Measurements from ENCODE around the gene DAP. TPM values are rescaled to one million over a fixed set of nuclear protein-coding genes. Genes with fewer than 3 reads are reported as not detected.
A peak's percentile ranks its signal among the peaks of the same experiment; 100 is the strongest.
"Not testable (repeated sequence)": the region's sequence is repeated elsewhere in the genome, so short reads cannot be mapped to it uniquely, and the experiment has no call there.

DAP gene
- total RNA-seq, 1 experiment from 2014 or later: 47.2 TPM

DNA sequence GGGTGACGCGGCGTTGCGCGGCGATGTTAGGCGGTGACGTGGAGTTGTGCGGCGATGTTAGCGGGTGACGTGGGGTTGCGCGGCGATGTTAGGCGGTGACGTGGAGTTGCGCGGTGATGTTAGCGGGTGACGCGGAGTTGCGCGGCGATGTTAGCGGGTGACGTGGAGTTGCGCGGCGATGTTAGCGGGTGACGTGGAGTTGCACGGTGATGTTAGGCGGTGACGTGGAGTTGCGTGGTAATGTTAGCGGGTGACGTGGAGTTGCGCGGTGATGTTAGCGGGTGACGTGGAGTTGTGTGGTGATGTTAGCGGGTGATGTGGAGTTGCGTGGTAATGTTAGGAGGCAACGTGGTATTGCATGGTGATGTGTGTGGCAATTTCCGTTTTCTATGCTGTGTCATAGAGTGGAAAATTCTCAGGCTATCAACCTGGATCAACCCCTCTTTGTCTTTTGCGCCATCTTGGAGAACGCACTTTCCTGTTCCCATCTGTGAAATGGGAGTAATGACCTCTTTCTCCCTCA is 121.1 kb downstream of the DAP start:
- no peak overlapping the region for H3K56ac ChIP-seq (ENCODE audit: insufficient read length, low read depth, low read length)
- H3K4me2 ChIP-seq (ENCODE audit: insufficient read depth, insufficient read length, low read length): no peak overlapping the region
- no peak overlapping the region for H4K8ac ChIP-seq (replicated peaks; ENCODE audit: insufficient read length, low read depth, low read length)
- peaks cover 7% of the 10 kb centered on the region; the same call in 1 of the 2 replicates for H3K79me2 ChIP-seq (ENCODE audit: insufficient read depth, low read length)
- TF ChIP-seq, protein P1, sequence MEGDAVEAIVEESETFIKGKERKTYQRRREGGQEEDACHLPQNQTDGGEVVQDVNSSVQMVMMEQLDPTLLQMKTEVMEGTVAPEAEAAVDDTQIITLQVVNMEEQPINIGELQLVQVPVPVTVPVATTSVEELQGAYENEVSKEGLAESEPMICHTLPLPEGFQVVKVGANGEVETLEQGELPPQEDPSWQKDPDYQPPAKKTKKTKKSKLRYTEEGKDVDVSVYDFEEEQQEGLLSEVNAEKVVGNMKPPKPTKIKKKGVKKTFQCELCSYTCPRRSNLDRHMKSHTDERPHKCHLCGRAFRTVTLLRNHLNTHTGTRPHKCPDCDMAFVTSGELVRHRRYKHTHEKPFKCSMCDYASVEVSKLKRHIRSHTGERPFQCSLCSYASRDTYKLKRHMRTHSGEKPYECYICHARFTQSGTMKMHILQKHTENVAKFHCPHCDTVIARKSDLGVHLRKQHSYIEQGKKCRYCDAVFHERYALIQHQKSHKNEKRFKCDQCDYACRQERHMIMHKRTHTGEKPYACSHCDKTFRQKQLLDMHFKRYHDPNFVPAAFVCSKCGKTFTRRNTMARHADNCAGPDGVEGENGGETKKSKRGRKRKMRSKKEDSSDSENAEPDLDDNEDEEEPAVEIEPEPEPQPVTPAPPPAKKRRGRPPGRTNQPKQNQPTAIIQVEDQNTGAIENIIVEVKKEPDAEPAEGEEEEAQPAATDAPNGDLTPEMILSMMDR (conservative IDR thresholded peaks at IDR 0.05): no peak
- H2BK12ac ChIP-seq (ENCODE audit: insufficient read length, low read depth, low read length): no peak overlapping the region
- H3K27ac ChIP-seq (ENCODE audit: insufficient read length, low read depth, low read length): no peak overlapping the region
- no peak overlapping the region for H2AFZ ChIP-seq (ENCODE audit: low read length)
- no peak overlapping the region for H2BK20ac ChIP-seq (ENCODE audit: low read depth, low read length, poor library complexity, severe bottlenecking)
- H3K9me3 ChIP-seq (ENCODE audit: control insufficient read depth, low read depth, low read length): no peaks in the 10 kb centered on the region
- H3K4me1 ChIP-seq (ENCODE audit: insufficient read depth, low read length): peaks cover 17% of the 10 kb centered on the region; the same call in 1 of the 2 replicates
- no peak overlapping the region for H2AK5ac ChIP-seq (ENCODE audit: insufficient read length, low read length)
- no peak overlapping the region for H3K9ac ChIP-seq (ENCODE audit: extremely low read depth, insufficient read length, low read length)
- no peak overlapping the region for H3K23ac ChIP-seq (ENCODE audit: insufficient read length, low read depth, low read length)
- H3K27me3 ChIP-seq (ENCODE audit: insufficient read depth, low read length): no peaks in the 10 kb centered on the region
- H3K23me2 ChIP-seq (ENCODE audit: insufficient read length, low read depth, low read length, poor library complexity, severe bottlenecking): peaks cover 5% of the 10 kb centered on the region
- Mint-ChIP-seq H3K4me1 (peaks cover 46 to 47% of the 10 kb centered on the region in 2 experiments), H3K27ac (no peak overlapping the region), H3K4me3 (no peak overlapping the region; a peak in 1 of 5 replicates), H3K9me3 (peaks cover 3 to 5% of the 10 kb centered on the region in 2 experiments; a peak in 3 of 5 replicates), H3K27me3 (ENCODE audit: low read depth) (peaks cover 13% of the 10 kb centered on the region), H3K36me3 (ENCODE audit: insufficient read depth in 1 of 3, low read depth in 3 of 3) (peaks cover 2 to 5% (median 5%) of the 10 kb centered on the region in 3 experiments; a peak in 4 of 7 replicates)
- DNase-seq: no peak
- H4K5ac ChIP-seq (ENCODE audit: insufficient read length, low read depth, low read length): no peak overlapping the region
- no peak overlapping the region for H3K4ac ChIP-seq (ENCODE audit: low read depth, low read length)
- H4K91ac ChIP-seq (ENCODE audit: insufficient read length, low read depth, low read length): no peak overlapping the region
- H3K18ac ChIP-seq (ENCODE audit: insufficient read length, low read depth, low read length): no peak overlapping the region
- no peak overlapping the region for H2BK15ac ChIP-seq (ENCODE audit: low read depth, low read length)
- no peaks in the 10 kb centered on the region for H3K79me1 ChIP-seq (ENCODE audit: insufficient read depth, low read depth, low read length, poor library complexity, severe bottlenecking)
- no peak overlapping the region for H3T11ph ChIP-seq (ENCODE audit: low read length)
- no peak overlapping the region for H2BK5ac ChIP-seq (ENCODE audit: insufficient read length, low read length)
- H4K20me1 ChIP-seq (ENCODE audit: control insufficient read depth, insufficient read depth, insufficient read length): no peaks in the 10 kb centered on the region
- H3K14ac ChIP-seq (ENCODE audit: insufficient read depth, low read length): no peak overlapping the region
- no peak overlapping the region for H2BK120ac ChIP-seq (ENCODE audit: low read depth, low read length, poor library complexity, severe bottlenecking)
- 100% methylated on average over 4 of the region's 48 CpGs for WGBS (ENCODE audit: extremely low coverage, insufficient read length, low lambda C conversion rate)

DNA sequence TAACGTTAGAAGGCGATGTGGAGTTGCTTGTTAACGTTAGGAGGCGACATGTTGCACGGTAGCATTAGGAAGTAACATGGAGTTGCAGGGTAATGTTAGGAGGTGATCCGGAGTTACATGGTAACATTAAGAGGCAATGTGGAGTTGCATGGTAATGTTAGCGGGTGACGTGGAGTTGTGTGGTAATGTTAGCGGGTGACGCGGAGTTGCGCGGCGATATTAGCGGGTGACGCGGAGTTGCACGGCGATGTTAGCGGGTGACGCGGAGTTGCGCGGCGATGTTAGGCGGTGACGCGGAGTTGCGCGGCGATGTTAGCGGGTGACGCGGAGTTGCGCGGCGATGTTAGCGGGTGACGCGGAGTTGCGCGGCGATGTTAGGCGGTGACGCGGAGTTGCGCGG is 122.3 kb downstream of the DAP start:
- H3K18ac ChIP-seq (ENCODE audit: insufficient read length, low read depth, low read length); H4K5ac ChIP-seq (ENCODE audit: insufficient read length, low read depth, low read length); H4K20me1 ChIP-seq (ENCODE audit: control insufficient read depth, insufficient read depth, insufficient read length); H3K27ac ChIP-seq (ENCODE audit: insufficient read length, low read depth, low read length); H2BK15ac ChIP-seq (ENCODE audit: low read depth, low read length); H2AFZ ChIP-seq (ENCODE audit: low read length); H3K14ac ChIP-seq (ENCODE audit: insufficient read depth, low read length); H3K9me3 ChIP-seq (ENCODE audit: control insufficient read depth, low read depth, low read length); H3K4ac ChIP-seq (ENCODE audit: low read depth, low read length); H3K9ac ChIP-seq (ENCODE audit: extremely low read depth, insufficient read length, low read length); H3K23ac ChIP-seq (ENCODE audit: insufficient read length, low read depth, low read length); H3K27me3 ChIP-seq (ENCODE audit: insufficient read depth, low read length); H3T11ph ChIP-seq (ENCODE audit: low read length); H2BK20ac ChIP-seq (ENCODE audit: low read depth, low read length, poor library complexity, severe bottlenecking); H3K27ac Mint-ChIP-seq; H3K56ac ChIP-seq (ENCODE audit: insufficient read length, low read depth, low read length); H3K36me3 Mint-ChIP-seq (ENCODE audit: insufficient read depth in 1 of 3, low read depth in 3 of 3); H4K8ac ChIP-seq (replicated peaks; ENCODE audit: insufficient read length, low read depth, low read length); H3K4me2 ChIP-seq (ENCODE audit: insufficient read depth, insufficient read length, low read length); H2BK5ac ChIP-seq (ENCODE audit: insufficient read length, low read length); H3K79me2 ChIP-seq (ENCODE audit: insufficient read depth, low read length); H2AK5ac ChIP-seq (ENCODE audit: insufficient read length, low read length); H2BK120ac ChIP-seq (ENCODE audit: low read depth, low read length, poor library complexity, severe bottlenecking); H3K9me3 Mint-ChIP-seq; H4K91ac ChIP-seq (ENCODE audit: insufficient read length, low read depth, low read length); DNase-seq; H3K79me1 ChIP-seq (ENCODE audit: insufficient read depth, low read depth, low read length, poor library complexity, severe bottlenecking); H2BK12ac ChIP-seq (ENCODE audit: insufficient read length, low read depth, low read length); H3K23me2 ChIP-seq (ENCODE audit: insufficient read length, low read depth, low read length, poor library complexity, severe bottlenecking): not testable (repeated sequence)
- peaks cover 52 to 54% of the 10 kb centered on the region in 2 experiments for H3K4me1 Mint-ChIP-seq
- H3K27me3 Mint-ChIP-seq (ENCODE audit: low read depth): peaks cover 13% of the 10 kb centered on the region
- 100% methylated on average over 2 of the region's 48 CpGs for WGBS (ENCODE audit: extremely low coverage, insufficient read length, low lambda C conversion rate)
- H3K4me3 Mint-ChIP-seq: 0 out of 5 replicates have a peak overlapping the region, but pooled peaks of 1 of the 2 experiments have one; percentile 69
- H3K4me1 ChIP-seq (ENCODE audit: insufficient read depth, low read length): peaks cover 17% of the 10 kb centered on the region; the same call in 1 of the 2 replicates

Measured in H9 (cell line).